GM12872 (cell line): ENCODE results near the gene GRIN2A.

ENCODE experiments used
- TF ChIP-seq, protein P1 (sequence below): IDR thresholded peaks from 3 replicates; pipeline ENCODE4 v1.5.1; 2011; ENCODE audit warnings: low read depth, mild to moderate bottlenecking, low read length, moderate library complexity; ENCODE audit not compliant: insufficient read depth

The GRIN2A gene

DNA sequence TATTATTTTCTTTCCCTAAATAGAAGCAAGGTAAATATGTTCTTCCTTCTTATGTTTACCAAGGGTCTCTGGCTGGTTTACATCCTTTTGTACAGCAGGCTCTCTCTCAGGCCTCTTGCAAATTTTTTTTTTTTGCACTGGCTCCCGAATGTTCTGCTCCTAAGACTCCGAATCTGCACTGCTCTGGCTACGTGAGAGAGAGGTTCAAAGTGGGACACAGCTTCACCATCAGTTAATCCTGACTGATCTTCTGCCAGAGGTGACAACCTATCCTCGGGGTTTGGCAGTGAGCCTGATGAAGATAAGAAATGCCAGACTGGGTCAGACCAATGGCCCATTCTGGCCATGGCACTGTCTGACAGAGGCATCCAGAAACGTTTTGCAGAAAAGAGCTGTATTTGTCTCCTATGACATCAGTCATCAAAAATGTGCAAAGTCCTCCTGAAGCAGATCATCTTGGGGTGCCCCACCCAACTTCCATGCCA is 136.9 kb downstream of the GRIN2A start:
- TF ChIP-seq, protein P1, sequence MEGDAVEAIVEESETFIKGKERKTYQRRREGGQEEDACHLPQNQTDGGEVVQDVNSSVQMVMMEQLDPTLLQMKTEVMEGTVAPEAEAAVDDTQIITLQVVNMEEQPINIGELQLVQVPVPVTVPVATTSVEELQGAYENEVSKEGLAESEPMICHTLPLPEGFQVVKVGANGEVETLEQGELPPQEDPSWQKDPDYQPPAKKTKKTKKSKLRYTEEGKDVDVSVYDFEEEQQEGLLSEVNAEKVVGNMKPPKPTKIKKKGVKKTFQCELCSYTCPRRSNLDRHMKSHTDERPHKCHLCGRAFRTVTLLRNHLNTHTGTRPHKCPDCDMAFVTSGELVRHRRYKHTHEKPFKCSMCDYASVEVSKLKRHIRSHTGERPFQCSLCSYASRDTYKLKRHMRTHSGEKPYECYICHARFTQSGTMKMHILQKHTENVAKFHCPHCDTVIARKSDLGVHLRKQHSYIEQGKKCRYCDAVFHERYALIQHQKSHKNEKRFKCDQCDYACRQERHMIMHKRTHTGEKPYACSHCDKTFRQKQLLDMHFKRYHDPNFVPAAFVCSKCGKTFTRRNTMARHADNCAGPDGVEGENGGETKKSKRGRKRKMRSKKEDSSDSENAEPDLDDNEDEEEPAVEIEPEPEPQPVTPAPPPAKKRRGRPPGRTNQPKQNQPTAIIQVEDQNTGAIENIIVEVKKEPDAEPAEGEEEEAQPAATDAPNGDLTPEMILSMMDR = no peak

DNA sequence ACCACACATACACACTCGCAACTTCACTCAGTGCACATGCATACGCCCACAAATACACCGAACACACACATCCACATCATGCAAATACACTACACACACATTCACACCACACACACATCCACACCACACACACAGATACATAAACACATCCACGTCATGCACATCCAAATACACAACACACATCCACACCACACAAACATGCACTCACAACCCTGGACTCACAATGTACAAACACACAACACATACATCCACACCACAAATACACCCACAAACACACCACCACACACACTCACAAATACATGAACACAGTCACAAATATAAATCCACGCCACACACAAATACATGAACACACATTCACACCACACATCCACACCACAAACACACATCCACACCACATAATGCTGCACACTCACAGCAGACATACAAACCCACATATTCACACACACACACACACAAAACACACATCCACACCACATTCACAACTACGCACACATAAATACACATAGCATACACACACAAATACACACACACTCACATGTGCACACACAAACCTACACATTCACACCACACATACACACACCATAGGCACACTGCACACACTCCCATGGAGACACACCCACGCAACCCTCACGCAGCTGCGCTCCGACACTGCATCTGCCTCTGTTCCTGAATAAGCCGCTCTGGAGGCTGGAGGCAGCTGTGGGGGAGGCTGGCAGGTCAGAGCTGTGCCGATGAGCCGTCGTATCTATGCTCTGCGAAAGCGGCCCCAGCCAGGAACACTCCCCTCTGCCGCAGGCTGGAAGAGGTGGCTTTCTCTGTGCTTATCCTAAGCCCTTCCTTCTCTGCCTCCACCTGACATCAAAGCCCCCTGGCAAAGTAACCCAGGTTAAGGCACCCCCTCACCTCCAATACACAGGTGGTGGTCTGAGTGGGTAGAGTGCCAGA is 141.8 kb downstream of the GRIN2A start:
- TF ChIP-seq, protein P1 = no peak

DNA sequence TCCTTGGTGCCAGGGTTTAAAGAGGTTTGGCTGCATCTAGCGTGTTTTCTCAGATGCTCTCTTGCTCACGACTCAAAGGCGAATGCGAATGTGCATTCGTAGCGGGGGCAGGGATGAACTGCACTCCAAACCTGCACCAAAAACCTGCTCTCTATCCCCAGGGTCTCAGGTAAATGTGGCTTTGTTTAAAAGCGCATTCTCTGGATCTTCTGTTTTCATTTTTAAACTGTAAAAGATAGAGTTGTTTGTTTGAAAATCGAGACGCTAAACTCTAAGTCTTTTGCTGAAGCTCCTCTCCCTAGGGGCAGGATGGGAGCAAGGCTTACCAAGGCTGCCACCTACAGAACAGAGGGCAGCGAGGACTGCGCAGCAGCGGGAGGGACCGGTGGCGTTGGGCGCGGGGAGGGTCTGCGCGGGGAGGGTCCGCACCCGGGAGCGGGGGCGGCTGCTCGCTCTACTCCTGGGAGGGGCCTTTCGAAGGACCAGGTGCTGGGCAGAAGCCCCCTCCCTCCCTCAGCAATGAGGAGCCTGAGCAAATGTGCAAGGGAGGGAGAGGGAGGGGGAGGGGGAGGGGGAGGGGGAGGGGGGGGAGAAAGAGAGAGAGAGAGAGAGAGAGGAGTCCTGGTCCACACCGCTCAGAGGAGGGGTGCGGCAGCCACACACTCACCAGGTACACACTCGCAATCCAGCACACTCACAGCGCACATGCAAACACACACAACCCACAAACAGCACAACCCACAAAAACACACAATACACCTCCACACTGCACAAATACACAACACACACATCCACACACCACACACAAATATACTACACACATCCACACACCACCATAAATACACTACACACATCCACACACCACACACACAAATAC is 142.8 kb downstream of the GRIN2A start:
- TF ChIP-seq, protein P1 = no peak

DNA sequence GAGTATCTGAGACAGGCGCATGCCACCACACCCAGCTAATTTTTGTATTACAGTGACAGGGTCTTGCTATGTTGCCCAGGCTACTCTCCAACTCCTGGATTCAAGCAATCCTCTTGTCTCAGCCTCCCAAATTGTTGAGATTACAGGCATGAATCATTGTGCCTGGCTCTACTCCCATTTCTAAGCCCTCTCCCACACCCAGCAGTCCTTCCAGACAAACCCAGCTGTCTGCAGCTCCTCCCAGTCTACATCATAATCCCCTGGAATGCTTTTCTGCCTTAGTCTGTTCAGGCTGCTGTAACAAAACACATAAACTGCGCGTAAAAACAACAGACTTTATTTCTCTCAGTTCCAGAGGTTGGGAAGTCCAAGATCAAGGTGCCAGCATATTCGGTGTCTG is 144.5 kb downstream of the GRIN2A start:
- TF ChIP-seq, protein P1 = no peak

DNA sequence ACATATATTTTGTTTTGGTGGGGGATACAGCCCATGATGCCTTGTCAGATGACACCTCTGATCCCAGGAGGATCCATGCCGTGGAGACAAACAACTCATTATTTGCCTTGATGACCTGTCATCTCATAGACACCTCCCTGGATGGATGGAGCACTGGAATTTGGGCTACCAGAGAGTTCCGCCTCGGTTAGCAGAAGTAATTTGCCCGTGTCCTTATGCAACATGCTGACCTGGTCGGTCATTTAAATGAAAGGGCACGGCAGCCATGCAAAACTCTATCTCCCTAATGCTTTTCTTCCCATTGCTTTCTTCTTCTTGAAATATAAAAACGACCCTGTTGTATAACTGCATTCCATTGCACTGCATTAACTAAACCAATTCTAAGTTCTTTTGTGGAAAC is 145.3 kb downstream of the GRIN2A start:
- TF ChIP-seq, protein P1 = no peak

DNA sequence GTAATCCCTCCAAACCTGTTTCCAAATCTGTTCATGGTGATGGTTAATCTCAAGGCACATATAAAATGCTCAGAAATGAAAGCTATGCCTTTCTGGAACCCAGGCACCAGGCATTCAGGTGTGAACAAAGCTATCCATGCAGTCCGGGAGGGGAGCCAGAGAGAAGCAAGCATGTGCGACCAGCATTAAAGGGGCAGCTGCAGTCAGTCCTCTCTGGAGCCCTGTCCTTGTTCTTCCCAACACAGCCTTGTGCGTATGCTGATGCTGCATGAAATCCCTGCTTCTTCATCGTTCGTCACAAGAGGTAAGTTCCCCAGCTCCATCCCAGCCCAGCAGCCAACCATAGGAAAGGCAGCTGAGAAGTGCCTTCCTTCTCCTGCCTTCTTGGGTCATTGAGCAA is 148.7 kb downstream of the GRIN2A start:
- TF ChIP-seq, protein P1 = no peak

DNA sequence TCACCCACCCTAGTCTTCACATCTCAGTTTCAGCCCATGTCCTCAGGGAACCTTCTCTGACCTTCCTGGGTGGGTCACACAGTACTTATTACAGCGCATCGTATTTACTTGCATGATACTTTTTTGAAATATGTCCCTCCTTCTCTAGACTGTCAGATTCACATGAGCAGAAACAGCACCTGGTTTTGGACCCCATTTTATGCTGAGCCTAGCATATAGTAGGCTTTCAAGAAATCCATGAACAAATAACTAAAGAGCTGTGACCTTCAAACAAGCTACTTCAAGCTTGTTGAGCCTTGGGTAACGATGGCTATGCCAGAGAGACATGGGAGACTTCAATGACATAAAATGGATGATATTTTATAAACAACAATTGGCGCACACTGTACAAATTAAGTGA is 150.3 kb downstream of the GRIN2A start:
- TF ChIP-seq, protein P1 = no peak
